Measurements from ENCODE around the gene ZIC2.

- TF ChIP-seq CTCF (conservative IDR thresholded peaks at IDR 0.05; ENCODE audit: low read depth, low read length), result no peak
- no peak for TF ChIP-seq EZH2 (IDR thresholded peaks at IDR 0.05; ENCODE audit: borderline replicate concordance, low read depth, low read length, poor library complexity, severe bottlenecking)
Measured at GRCh38 chr13:99980824-99981734, 505 bp upstream of the ZIC2 start.

Measured in A673 (cell line).